HG02973 (cell line): ENCODE data around the gene YDJC.
"Not testable (repeated sequence)": the region's sequence is repeated elsewhere in the genome, so short reads cannot be mapped to it uniquely, and the experiment has no call there.

Source experiments
- ATAC-seq: cut with Tn5 transposase; IDR thresholded peaks from one replicate; pipeline ENCODE4 v1.9.1; 2021; ENCODE audit warnings: moderate library complexity; ENCODE audit not compliant: unreplicated experiment

Gene YDJC

GRCh38 chr22:21632931-21633330 lies 3.1 kb upstream of the YDJC start:
- no peak for ATAC-seq

GRCh38 chr22:21632237-21632895 lies 2.5 kb upstream of the YDJC start, which contains the start of gene CCDC116:
Gene CCDC116, plus strand, starts transcription at chr22:21632760. Its CDS starts 422 bp downstream, at chr22:21633182.
- ATAC-seq: no peak

GRCh38 chr22:21631025-21631424 lies 1.2 kb upstream of the YDJC start:
- no peak for ATAC-seq

GRCh38 chr22:21628386-21629254 lies 1.2 kb downstream of the YDJC start:
- ATAC-seq: peak; percentile 21

GRCh38 chr22:21626735-21627469 lies 2.9 kb downstream of the YDJC start:
- no peak for ATAC-seq

GRCh38 chr22:21626073-21626734 lies 3.6 kb downstream of the YDJC start:
- ATAC-seq: no peak

GRCh38 chr22:21624880-21625791 lies 4.7 kb downstream of the YDJC start:
- ATAC-seq: no peak

- no peak for ATAC-seq
Observed at GRCh38 chr22:21624120-21624879, 5.5 kb downstream of the YDJC start.

GRCh38 chr22:21623648-21623970 lies 6.2 kb downstream of the YDJC start:
- ATAC-seq: no peak

- ATAC-seq: no peak
Observed at GRCh38 chr22:21622919-21623647, 6.7 kb downstream of the YDJC start.

GRCh38 chr22:21622011-21622918 lies 7.6 kb downstream of the YDJC start:
- ATAC-seq: no peak

GRCh38 chr22:21621025-21621424 lies 8.8 kb downstream of the YDJC start:
- ATAC-seq: no peak

GRCh38 chr22:21617337-21617736 lies 12.5 kb downstream of the YDJC start:
- not testable (repeated sequence) for ATAC-seq

- no peak for ATAC-seq
Observed at GRCh38 chr22:21615731-21616130, 14.1 kb downstream of the YDJC start.

- no peak for ATAC-seq
Observed at GRCh38 chr22:21613553-21614233, 16.1 kb downstream of the YDJC start.

GRCh38 chr22:21612858-21613257 lies 17.0 kb downstream of the YDJC start:
- ATAC-seq: no peak
